ENCODE data around the gene CFTR. TPM values are rescaled to one million over a fixed set of nuclear protein-coding genes. Genes with fewer than 3 reads are reported as not detected.

The CFTR gene
- total RNA-seq, 4 donors from 2014 or later, result 0.44 TPM; not detected in 3

- no peaks in the 10 kb centered on the region for H3K36me3 ChIP-seq
- TF ChIP-seq POLR2A (IDR thresholded peaks at IDR 0.05), result no peak
- TF ChIP-seq CTCF (IDR thresholded peaks at IDR 0.05 in 4 of 5, conservative IDR thresholded peaks at IDR 0.05 in 1 of 5), result no peak
- no peak for ATAC-seq
- intact Hi-C loops (cut with DNase I; ENCODE audit: low total_unique reads) (no loop called here), in situ Hi-C loops (cut with MboI; ENCODE audit: low sequenced_read_pairs in 4 of 4) (no loop called here)
- no peak overlapping the region for H3K27ac ChIP-seq
- no peaks in the 10 kb centered on the region for H3K27me3 ChIP-seq
- DNase-seq, result no peak
- no peaks in the 10 kb centered on the region for H3K9me3 ChIP-seq
- H3K4me1 ChIP-seq, result no peaks in the 10 kb centered on the region
- no peak overlapping the region for H3K4me3 ChIP-seq
These were observed 168.5 kb downstream of the CFTR start for GRCh38 chr7:117648203-117648866.

GRCh38 chr7:117652943-117653680 is 173.3 kb downstream of the CFTR start:
- Histone ChIP-seq H3K36me3 (no peaks in the 10 kb centered on the region), H3K9me3 (no peaks in the 10 kb centered on the region), H3K27ac (no peak overlapping the region), H3K27me3 (no peaks in the 10 kb centered on the region), H3K4me1 (no peaks in the 10 kb centered on the region), H3K4me3 (no peak overlapping the region)
- no peak for DNase-seq
- intact Hi-C loops (cut with DNase I; ENCODE audit: low total_unique reads), result no loop called here
- TF ChIP-seq CTCF (IDR thresholded peaks at IDR 0.05 in 4 of 5, conservative IDR thresholded peaks at IDR 0.05 in 1 of 5) (no peak), POLR2A (IDR thresholded peaks at IDR 0.05) (no peak)
- ATAC-seq, result no peak
- in situ Hi-C loops (cut with MboI; ENCODE audit: low sequenced_read_pairs in 4 of 4), result no loop called here

GRCh38 chr7:117654780-117655179 is 175.0 kb downstream of the CFTR start:
- Histone ChIP-seq H3K27me3 (no peaks in the 10 kb centered on the region), H3K36me3 (no peaks in the 10 kb centered on the region), H3K9me3 (no peaks in the 10 kb centered on the region), H3K4me3 (no peak overlapping the region), H3K27ac (no peak overlapping the region), H3K4me1 (no peaks in the 10 kb centered on the region)
- TF ChIP-seq CTCF (IDR thresholded peaks at IDR 0.05 in 4 of 5, conservative IDR thresholded peaks at IDR 0.05 in 1 of 5), result no peak
- TF ChIP-seq POLR2A (IDR thresholded peaks at IDR 0.05), result no peak
- intact Hi-C loops (cut with DNase I; ENCODE audit: low total_unique reads) (no loop called here), in situ Hi-C loops (cut with MboI; ENCODE audit: low sequenced_read_pairs in 4 of 4) (no loop called here)
- DNase-seq (no peak), ATAC-seq (no peak)

GRCh38 chr7:117656806-117657205 is 177.0 kb downstream of the CFTR start:
- no peak for DNase-seq
- no peak overlapping the region for H3K27ac ChIP-seq
- TF ChIP-seq POLR2A (IDR thresholded peaks at IDR 0.05) (no peak), CTCF (IDR thresholded peaks at IDR 0.05 in 4 of 5, conservative IDR thresholded peaks at IDR 0.05 in 1 of 5) (no peak)
- no peaks in the 10 kb centered on the region for H3K27me3 ChIP-seq
- no peak for ATAC-seq
- H3K9me3 ChIP-seq, result no peaks in the 10 kb centered on the region
- intact Hi-C loops (cut with DNase I; ENCODE audit: low total_unique reads), result no loop called here
- no peaks in the 10 kb centered on the region for H3K36me3 ChIP-seq
- in situ Hi-C loops (cut with MboI; ENCODE audit: low sequenced_read_pairs in 4 of 4), result no loop called here
- no peak overlapping the region for H3K4me3 ChIP-seq
- no peaks in the 10 kb centered on the region for H3K4me1 ChIP-seq

Measured in gastrocnemius medialis (tissue), 4 donors.